NCI-H446 treated with DMSO at 0.1 percent for 48 hours (cell line): ENCODE results near the gene CD209.
"Not testable (repeated sequence)": the region's sequence is repeated elsewhere in the genome, so short reads cannot be mapped to it uniquely, and the experiment has no call there.

ENCODE experiments used
- DNase-seq: peaks from one replicate; lab custom pipeline; 2025; lab: John Stamatoyannopoulos, UW

The CD209 gene, protein sequence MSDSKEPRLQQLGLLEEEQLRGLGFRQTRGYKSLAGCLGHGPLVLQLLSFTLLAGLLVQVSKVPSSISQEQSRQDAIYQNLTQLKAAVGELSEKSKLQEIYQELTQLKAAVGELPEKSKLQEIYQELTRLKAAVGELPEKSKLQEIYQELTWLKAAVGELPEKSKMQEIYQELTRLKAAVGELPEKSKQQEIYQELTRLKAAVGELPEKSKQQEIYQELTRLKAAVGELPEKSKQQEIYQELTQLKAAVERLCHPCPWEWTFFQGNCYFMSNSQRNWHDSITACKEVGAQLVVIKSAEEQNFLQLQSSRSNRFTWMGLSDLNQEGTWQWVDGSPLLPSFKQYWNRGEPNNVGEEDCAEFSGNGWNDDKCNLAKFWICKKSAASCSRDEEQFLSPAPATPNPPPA

DNA sequence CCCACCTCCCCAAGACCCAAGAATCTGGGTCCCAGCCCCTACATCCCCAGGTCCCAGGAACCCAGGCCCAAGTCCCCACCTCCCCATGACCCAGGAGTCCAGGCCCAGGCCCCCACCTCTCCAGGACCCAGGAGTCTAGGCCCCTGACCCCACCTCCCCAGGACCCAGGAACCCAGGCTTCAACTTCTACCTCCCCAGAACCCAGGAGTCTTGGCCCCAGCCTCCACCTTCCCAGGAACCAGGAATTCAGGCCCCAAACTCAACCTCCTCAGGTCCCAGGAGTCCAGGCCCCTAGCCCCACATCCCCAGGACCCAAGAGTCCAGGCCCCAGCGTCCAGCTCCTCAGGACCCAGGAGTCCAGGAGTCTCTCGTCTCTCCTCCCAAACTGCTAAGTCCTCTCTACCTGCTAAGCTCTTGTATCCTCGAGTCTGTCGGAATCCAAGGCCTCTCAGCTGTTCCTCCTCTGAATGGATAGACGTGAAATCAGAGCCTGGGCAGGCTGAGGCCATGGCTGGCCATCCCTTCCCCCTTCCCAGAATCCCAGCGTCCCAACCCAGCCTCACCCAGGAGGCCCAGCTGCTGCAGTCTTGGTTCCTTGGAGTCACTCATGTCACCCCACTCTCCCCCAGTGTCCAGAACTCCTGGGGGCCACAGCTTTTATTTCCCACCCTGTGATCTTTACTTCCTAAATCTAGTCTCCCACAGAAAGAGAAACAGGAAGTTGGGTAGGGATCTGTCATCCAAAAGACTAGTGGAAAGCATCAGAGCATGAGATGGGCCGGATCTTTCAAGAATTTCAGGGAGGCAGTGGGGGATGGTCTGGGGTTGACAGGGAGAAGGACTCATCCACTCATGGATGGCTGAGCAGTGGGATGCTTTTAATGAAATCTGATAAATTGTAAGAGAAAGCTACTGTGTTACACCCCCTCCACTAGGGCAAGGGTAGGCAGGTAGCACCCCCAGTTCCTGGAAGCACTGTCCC is at the start of gene CD209:
CD209 (minus strand) TSS at position 632 of the 982 bp plus-strand sequence; CDS start at position 609, 23 bp downstream.
- no peak for DNase-seq

DNA sequence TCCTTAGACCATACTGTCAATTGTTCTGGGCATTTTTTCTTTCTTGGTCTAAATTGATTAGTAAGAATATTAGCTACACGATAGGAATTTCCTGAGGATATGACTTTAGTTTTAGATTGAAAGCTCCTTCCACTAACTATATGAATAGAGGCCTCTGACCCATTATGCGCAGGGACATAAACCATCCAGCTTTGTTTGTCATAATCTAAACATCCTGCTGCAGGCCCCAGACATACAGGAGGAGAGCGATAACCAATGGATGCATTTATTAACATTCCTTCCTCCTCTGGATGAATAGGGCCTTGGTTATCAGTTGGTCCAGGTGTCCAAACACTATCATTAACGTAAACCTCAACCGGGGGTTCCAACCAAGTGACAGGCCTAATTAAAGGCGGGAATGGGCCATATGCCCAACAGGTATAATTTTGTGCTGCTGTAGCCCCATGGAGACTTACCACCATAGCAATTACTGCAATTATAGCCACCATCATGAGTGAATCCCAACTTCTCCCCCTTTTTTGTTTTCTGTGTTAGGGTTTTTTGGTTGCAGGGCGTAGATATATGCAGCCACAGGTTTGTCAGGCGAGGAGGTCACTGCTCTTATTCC is 48.3 kb upstream of the CD209 start:
- no peak for DNase-seq

DNA sequence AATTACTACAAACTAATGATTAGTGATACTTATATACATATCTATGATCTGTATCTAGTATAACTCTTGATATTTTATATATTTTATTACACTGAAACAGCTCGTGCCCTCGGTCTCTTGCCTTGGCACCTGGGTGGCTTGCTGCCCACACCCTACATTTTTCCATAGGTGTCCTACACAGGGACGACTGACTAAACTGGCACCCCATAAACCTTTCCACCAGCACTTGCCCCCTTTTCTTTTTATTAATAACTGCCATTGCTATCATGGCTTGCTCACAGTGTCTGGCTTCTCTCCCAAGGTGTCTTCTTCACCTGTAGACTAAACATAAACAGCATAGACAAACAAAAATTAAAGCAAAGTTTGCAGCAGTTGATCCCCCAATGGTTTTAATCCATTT is 46.2 kb upstream of the CD209 start:
- DNase-seq, result no peak

DNA sequence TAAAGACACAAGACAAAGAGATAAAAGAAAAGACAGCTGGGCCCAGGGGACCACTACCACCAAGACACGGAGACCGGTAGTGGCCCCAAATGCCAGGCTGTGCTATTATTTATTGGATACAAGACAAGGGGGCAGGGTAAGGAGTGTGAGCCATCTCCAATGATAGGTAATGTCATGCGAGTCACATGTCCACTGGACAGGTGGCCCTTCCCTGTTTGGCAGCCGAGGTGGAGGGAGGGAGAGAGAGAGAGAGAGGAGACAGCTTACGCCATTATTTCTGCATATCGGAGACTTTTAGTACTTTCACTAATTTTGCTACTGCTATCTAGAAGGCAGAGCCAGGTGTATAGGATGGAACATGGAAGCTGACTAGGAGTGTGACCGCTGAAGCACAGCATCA is 45.4 kb upstream of the CD209 start:
- DNase-seq, result not testable (repeated sequence)

DNA sequence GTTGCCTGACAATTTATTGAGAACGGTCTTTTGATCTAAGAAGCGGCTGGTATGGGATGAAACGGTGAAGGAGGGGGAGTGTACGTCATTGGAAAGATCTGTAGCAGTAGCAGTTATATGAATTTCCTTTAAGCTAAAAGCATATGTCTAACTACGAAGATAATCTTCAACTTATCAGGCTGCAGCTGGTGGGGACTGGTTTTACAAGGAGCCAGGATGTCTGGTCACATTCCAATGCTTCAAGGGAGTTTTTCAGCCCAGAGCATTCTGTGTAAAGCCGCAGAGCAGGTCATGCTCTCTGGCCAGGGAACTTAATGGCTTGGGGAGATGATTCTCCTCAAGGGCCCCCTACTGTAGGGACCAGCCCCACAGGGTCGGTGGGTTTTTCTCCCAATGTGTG is 44.9 kb upstream of the CD209 start:
- DNase-seq, result no peak

DNA sequence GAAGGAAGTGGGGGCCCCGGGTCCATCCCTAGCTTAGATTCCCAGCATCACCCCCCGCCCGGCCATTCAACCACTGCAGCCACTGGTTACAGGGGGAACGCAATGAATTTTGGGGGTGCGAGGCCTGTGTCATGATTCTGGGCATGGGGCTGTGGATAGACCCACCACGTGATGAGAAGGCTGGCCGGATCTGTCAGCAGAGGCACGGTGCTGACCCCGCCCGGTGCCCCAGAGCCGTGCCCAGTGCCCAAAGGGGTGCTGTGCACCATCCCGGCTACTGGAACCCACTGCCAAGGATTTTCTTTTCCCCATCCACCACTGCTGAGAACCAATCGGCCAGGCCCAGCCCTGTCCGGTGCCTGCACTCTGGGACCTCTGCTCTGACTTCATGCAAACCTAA is 43.1 kb upstream of the CD209 start:
- no peak for DNase-seq

DNA sequence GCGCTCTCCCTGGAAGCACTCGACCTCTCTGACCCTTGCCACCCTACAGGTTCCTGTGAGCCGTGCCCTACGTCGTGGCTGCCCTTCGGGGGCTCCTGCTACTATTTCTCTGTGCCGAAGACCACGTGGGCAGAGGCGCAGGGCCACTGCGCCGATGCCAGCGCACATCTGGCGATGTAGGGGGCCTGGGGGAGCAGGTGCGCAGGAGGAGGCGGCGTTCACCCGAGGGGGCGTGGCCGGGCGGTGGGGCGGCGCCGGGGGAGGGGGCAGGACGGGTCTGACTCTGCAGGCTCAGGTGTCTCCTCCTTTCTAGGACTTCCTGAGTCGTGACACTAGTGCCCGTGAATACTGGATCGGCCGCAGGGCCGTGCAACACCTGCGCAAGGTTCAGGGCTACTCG is 42.1 kb upstream of the CD209 start:
- DNase-seq, result no peak

DNA sequence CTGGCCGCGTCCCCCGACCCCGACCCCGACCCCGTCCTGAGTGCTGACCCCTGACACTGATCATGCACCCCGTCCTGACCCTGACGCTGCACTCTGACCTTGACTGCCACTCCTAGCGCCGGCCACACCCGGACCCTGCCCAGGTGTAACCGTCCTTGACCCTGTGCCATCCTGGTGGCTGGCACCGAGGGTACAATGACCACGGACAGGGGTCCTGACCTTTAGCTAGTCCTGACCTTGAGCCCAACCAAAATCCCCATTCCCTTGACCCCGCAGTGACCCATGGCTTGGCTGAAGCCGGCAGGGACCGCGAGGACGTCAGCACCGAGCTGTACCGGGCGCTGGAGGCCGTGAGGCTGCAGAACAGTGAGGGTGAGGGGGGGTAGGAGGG is 41.6 kb upstream of the CD209 start:
- DNase-seq, result no peak

DNA sequence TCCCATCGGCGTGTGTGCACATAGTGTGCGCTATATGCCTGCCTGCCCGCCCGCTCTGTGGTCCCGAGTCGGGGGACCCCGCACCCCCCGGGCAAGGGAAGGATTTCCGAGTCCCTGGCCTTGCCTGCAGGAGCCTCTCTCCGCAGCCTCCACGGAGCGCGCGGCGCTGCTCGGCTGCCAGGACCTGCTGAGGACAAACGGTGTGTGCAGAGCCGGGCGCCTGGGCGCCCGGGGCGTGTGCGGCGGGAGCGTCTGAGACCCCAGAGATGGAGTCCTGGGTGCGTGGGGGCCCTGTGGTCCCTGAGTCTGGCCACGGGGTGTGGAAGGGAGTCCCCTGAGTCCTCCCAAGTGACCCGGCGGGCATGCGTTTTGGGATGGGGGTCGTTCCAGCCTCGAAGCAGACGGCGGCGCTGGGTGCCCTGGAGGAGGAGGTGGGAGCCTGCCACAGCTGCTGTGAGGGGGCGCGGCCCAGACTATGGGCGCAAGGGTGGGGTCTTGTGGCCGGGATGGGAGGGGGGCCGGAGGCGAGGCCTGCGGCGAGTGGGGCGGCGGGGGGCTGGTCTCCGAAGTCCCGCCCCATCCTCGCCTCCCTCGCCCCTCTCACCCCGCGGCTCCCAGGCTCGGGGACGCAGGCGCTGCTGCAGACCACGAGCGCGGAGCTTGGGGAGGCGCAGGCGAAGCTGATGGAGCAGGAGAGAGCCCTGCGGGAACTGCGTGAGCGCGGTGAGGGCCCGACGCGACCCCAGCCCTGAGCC is 41.0 kb upstream of the CD209 start:
- DNase-seq, result no peak

DNA sequence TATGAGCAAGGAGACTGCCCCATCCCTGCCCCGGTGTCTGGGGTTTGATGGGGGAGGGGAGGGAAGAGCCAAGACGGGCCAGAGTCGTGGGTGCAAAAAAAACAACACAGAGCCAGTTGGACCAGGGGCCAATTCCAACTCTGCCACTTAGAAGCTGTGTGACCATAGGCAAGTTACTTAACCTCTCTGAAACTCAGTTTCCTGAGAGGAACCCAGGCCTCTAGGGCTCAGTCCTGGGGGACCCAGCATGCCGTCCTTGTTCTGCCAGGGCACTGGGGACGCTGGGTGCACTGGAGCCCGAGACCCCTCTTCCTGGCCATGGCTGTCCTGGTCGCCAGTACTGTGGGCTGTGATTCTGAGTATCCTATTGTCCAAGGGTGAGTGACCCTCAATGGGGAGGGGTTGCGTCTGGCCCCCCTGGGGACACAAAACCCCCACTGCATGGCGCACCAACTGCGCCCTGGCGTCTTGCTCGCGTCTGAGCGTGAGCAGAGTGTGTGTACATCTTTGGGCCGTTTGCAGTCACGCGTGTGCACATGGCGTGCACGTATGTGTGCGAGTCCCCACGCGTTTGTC is 40.4 kb upstream of the CD209 start:
- no peak for DNase-seq

DNA sequence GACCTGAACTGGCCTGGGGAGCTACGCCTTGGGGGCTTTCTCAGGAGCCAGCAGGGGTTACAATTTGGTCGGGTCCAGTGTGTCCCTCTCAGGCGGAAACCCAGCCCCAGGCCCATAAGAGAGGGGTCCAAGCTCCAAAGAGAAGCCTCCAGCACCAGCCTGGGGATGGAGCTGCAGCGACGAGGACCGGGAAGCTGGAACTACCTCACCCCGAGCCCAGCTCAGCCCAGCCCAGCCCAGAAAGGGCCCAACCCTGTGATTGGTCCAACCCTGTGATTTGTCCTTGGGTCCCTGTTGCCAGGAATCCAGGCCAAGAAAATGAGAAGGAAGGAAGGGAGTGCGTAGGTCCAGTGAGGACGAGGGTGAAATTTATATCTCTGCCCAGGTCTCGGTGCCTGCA is 39.8 kb upstream of the CD209 start:
- no peak for DNase-seq

DNA sequence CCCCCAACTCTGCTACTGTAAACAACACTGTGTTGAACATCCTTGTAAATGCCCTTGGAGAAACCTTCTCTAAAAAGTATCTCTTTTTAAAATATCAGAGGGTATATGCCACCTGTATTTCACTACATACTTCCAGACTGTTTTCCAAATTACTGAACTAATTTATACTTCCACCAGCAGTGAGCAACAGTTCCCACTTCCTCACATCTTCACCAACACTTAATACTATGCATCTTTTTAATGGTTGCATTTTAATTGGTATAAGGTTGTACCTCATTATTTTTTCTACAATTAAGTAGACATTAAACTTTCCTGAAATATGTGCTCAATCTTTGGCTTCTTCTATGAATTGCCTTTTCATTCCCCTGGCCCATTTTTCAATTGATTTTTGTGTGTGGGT is 37.5 kb upstream of the CD209 start:
- DNase-seq, result no peak

DNA sequence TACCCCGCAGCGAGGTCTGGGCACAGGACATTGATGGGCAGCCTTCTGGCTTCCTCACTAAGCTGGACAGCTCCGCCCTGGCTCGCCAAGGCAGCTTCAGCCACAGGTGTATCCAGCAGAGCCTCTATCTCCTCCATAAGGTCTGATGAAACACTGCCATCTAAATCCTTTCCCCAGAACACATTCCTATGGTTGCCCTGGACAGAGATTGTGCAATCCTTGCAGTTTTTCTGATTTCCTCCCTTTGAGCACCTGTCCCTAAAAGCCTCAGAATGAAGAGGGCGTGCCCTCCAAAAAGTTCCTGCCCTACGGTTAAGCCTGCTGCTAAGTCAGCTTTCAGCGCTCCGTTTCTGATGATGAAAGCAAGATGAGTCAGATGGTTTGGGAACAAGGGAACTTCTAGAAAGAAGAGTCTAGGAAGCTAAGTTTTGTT is 36.7 kb upstream of the CD209 start:
- DNase-seq, result no peak

DNA sequence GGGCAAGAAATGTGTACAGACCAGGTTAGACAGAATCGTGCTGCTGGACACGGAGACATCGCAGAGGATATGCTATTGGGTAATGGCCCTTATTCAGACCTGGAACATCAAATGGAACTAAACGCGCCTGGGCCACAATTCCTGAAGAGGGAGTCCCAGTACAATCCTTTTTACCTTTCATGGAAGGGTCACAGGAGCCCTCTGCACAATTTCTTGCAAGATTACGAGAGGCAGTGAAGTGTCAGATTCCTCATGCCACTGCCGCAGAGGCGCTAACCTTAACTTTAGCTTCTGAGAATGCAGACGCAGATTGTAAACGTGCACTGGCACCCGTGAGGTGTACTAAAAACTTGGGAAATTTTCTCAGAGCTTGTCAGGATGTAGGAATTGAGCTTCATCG is 33.8 kb upstream of the CD209 start:
- no peak for DNase-seq

DNA sequence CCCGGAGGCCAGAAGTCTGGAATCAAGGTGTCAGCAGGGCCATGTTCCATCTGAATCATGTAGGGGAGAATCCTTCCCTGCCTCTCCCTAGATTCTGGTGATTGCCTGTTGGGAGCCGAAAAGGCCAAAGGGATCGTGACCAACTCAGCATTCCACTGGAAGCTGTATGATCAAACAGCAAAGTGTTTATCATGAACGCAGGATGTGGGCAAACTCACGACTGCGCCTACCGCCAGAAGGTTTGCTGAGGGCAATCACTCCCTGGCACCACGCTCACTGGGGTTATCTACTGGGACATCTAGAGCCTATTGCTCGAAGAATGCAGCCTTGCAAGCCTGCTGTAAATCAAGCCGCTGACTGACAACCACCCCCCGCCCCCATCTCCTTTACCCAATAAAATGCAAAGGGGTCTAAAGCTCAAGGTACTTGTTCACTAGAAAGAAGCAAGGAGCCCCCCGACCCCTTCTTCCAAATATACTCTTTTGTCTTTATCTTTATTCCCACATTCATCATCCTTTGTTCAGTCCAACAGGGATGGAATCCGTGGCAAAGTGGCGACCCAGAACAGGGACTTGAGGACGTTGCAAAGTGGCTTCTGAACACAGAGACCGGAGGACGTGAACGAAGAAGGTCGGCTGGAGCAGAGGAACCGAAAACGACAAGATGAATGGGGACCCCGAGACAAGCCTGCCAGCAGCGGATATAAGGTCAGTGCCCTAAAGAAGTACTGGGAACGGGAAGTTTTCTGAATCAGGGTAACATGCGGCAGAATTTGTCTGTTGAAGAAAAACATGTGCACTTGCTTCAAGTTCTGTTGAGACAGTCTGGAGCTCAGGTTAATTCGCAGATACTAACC is 32.5 kb upstream of the CD209 start:
- DNase-seq, result no peak

DNA sequence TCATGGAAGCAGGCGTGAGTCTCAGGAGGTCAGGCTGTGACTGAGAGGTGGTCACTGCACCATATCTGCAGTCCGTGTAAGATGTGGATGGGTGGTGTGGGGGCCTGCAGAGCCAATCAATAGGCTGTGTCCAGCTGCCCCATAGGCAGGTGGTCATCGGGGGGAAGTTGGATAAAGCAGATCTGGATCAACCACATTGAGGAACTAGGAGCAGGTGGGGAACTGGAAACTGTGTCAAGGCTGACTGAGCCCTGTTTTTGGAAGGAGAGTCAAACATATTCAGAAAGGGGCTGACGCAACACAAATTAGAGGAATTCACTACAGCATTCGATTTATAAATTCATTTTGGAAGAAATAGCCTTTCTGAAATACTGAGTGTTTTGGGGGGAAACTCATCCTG is 30.7 kb upstream of the CD209 start:
- DNase-seq, result no peak

DNA sequence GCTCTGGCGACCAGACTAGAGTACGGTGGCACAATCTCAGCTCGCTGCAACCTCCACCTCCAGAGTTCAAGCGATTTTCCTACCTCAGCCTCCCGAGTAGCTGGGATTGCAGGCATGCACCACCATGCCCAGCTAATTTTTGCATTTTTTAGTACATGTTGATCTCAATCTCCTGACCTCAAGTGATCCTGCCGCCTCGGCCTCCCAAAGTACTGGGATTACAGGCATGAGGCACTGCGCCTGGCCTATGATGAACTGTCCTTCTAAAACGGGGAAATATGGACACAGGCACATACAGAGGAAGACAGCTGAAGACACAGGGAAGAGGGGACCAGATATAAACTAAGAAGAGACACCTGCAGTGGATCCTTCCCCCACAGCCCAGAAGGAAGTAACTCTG is 28.4 kb upstream of the CD209 start:
- no peak for DNase-seq

DNA sequence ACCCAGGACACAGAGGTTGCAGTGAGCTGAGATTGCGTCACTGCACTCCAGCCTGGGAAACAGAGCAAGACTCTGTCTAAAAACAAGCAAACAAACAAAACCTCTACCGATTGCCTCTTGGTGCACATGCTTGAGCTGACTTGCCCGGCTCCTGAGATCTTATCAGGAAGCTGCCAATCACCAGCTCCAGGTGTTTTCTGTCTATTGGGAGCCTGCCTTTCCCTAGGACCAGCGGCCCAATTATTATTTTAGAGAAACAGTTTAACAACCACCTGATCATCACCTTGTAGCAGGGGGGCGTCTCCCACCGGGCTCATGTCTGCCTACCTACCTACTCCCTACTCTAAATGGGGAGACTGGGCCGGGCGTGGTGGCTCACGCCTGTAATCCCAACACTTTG is 26.5 kb upstream of the CD209 start:
- no peak for DNase-seq

DNA sequence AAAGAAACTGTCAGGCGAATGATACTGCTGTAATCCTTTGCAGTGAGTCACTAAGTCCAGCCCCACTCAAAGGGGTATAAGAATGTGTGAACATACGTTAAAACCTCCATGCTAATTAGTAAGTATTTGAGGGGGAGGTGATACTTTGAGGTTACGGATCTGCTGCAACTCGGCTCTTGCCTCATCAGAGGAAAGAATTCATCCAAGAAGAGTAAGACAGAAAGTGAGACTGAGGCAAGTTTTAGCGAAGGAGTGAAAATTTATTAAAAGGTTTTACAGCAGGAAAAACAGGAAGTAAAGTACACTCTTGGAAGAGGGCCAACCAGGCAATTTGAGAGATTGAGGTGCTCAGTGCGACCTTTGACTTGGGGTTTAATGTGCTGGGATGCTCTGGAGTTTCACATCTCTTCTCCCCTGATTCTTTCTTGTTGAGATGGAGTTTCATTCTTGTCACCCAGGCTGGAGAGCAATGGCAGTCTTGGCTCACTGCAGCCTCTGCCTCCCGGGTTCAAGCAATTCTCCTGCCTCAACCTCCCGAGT is 25.5 kb upstream of the CD209 start:
- no peak for DNase-seq

DNA sequence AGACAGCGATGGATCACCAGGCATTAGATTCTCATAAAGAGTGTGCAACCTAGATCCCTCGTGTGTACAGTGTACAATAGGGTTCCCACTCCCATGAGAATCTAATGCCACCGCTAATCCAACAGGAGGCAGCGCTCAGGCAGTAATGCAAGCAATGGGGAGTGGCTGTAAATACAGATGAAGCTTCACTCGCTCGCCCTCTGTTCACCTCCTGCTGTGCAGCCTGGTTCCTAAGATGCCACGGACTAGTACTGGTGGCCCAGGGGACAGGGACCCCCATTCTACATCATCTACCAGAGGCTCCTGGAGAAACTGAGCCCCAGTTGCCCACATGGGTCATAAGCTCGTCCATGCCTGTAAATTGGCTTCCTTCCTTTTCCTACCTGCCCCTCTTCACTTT is 23.7 kb upstream of the CD209 start:
- DNase-seq, result no peak
